Ovary (tissue), 9 donors: ENCODE measurements around the gene PRND. TPM values are rescaled to one million over a fixed set of nuclear protein-coding genes. Genes with fewer than 3 reads are reported as not detected.

Experiments used
- DNase-seq, 5 donors: peaks; one replicate each; pipeline ENCODE4 v3.0.0-alpha.2; 2019 to 2020
- H3K27ac ChIP-seq, 2 donors: fragments of 200-600 bp; one replicate each; pipeline versions ENCODE4 v1.5.1 to v1.8.0; 2019 to 2022
- H3K27me3 ChIP-seq: fragments of 200-600 bp; one replicate; pipeline ENCODE4 v1.8.0; 2022
- H3K36me3 ChIP-seq: fragments of 200-600 bp; sonication (generic); one replicate; pipeline ENCODE4 v1.5.1; 2019
- H3K4me1 ChIP-seq: one replicate; pipeline ENCODE4 v1.8.1; 2013; ENCODE audit warnings: mild to moderate bottlenecking, moderate library complexity; ENCODE audit not compliant: insufficient read depth
- H3K4me3 ChIP-seq: fragments of 200-600 bp; sonication (generic); one replicate; pipeline ENCODE4 v1.5.1; 2017
- H3K9me3 ChIP-seq, 2 donors: fragments of 200-600 bp in 1 of 2; sonication (generic) in 1 of 2; one replicate each; pipeline versions ENCODE4 v1.5.1 to v1.8.1; 2013 to 2019; ENCODE audit warnings: mild to moderate bottlenecking in 1 of 2, moderate library complexity in 1 of 2
- CTCF ChIP-seq, 3 donors: fragments of 450-650 bp in 2 of 3; fragments of 200-600 bp in 1 of 3; IDR thresholded peaks; one replicate each; pipeline versions ENCODE4 v1.5.1 to v1.8.0; 2016 to 2022; ENCODE audit warnings: antibody characterized with exemption in 3 of 3, mild to moderate bottlenecking in 1 of 3
- EP300 ChIP-seq: sonication (generic); formaldehyde crosslinking; IDR thresholded peaks from one replicate; pipeline ENCODE4 v1.6.1; 2017; ENCODE audit warnings: antibody characterized with exemption
- POLR2A ChIP-seq: fragments of 450-650 bp; IDR thresholded peaks from one replicate; pipeline ENCODE4 v1.6.1; 2017; ENCODE audit warnings: antibody characterized with exemption, mild to moderate bottlenecking, moderate library complexity
- WGBS, 3 donors: extraction: QIAGEN DNeasy Blood & Tissue Kit in 1 of 3; methylation state at CpG; one replicate each; pipeline versions ENCODE4 v1.1.5 to v1.1.7; 2013 to 2017; 5-methylcytosine and 5-hydroxymethylcytosine counted together
- intact Hi-C, 4 donors: fragments of 100-400 bp; cut with DNase I; formaldehyde crosslinking; loops; one replicate each; pipeline versions ENCODE4 v1.11.0 to v1.15.1; 2022 to 2023
- polyA plus RNA-seq, 2 donors: library from polyadenylated mRNA; stranded (reverse); fragments of 200-250 nt in 1 of 2; fragments of 350-450 nt in 1 of 2; fragmentation: Illumina TruSeq in 1 of 2; extraction: RNeasy Lipid Tissue Mini Kit (QIAGEN cat#74804) in 1 of 2; gene quantifications; one replicate each; pipeline ENCODE4 v1.2.3, GENCODE V29; 2013 to 2014
- total RNA-seq, 7 donors: library from RNA; depleted of rRNA in 2 of 7; stranded (reverse); fragments of >200 nt in 2 of 7; fragmentation: NEBNext Ultra II Directional in 3 of 7; extraction: Animal tissue kit (Norgen Biotek cat#: 25700) in 3 of 7; gene quantifications; one replicate each; pipeline versions ENCODE4 v1.1.0 to v1.2.4, GENCODE V29; 2016 to 2023
- donor health status: DM: no; HTN: no; CAD: no; lungs with moderate emphysema.
- donor health status: DM: no; HTN: no; CAD: no.
- donor health status: Bipolar disorder and iron deficiency.
- donor health status: DM: yes; HTN: yes; CAD: no.
- donor health status: DM: no; HTN: no; CAD: no.
- donor health status: DM: yes; HTN: yes; CAD: no.

The PRND gene
- total and polyA plus RNA-seq, 9 donors: 0.05 to 0.47 (median 0.14) TPM; not detected in 3

DNA sequence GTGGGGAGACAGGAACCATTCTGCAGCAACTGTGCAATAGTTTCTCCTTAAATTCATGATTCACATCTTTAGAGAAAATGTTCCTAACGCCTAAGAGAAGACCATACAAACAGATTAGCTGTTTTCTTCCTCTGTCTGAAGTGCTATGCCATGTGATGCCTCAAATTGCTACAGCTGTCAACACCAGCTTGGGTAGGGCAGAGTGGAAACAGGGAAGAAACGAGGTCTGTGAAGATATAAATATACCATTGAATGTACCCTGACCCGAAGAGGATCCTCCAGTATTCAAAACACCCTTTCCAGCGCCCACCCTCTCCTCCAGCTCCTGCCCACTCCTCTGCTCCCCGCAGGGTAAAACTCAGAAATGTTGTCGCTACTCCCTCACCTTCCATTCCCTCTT, 40.3 kb upstream of the PRND start:
- no peaks in the 10 kb centered on the region for H3K27me3 ChIP-seq
- 71 to 79% (median 78%) methylated on average over 6 of the region's 6 CpGs for WGBS, 3 donors
- intact Hi-C loops: no loop called here
- TF ChIP-seq CTCF (IDR thresholded peaks at IDR 0.05) (no peak), POLR2A (no peak), EP300 (no peak)
- H3K9me3 ChIP-seq: no peaks in the 10 kb centered on the region
- no peak for DNase-seq
- no peaks in the 10 kb centered on the region for H3K4me1 ChIP-seq
- no peak overlapping the region for H3K4me3 ChIP-seq
- no peaks in the 10 kb centered on the region for H3K36me3 ChIP-seq
- H3K27ac ChIP-seq: no peak overlapping the region

DNA sequence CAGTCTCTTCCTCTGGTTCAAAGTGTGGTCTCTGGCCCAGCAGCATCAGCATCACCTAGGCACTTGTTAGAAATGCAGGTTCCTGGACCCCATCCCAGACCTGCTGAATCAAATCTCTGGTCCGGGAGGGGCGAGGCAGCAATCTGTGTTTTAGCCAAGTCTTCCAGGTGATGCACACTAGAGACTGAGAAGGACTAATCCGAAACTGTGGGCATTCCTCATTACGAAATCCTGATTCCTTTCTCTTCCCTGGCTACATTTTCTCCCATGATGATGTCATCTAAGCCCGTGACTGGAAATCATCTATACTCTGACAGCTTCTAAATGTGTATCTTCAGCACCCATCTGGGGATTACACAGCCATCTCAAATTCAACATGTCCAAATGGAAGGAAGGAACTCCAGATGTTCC, 39.7 kb upstream of the PRND start:
- DNase-seq: no peak

DNA sequence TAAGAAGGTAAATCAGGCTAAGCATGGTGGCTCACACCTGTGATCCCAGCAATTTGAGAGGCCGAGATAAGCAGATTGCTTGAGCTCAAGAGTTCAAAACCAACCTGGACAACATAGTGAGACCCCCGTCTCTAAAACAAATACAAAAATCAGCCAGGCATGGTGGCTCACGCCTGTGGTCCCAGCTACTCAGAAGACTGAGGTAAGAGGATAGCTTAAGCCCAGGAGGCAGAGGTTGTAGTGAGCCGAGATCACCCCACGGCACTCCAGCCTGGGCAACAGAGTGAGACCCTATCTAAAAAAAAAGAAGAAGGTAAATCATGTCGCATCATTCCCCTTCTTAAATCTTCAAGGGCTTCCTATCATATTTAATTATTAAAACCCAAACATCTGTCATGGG, 39.0 kb upstream of the PRND start:
- no peak for DNase-seq
- Histone ChIP-seq H3K4me3 (no peak overlapping the region), H3K4me1 (no peaks in the 10 kb centered on the region), H3K27me3 (no peaks in the 10 kb centered on the region), H3K36me3 (no peaks in the 10 kb centered on the region), H3K27ac (no peak overlapping the region), H3K9me3 (no peaks in the 10 kb centered on the region)
- WGBS, 3 donors: 92 to 98% (median 94%) methylated on average over 6 of the region's 6 CpGs
- intact Hi-C loops: no loop called here
- TF ChIP-seq EP300 (no peak), CTCF (IDR thresholded peaks at IDR 0.05) (no peak), POLR2A (no peak)

More for the DNA sequence above, 39.7 kb upstream of the PRND start:
- Histone ChIP-seq H3K4me3 (no peak overlapping the region), H3K36me3 (no peaks in the 10 kb centered on the region), H3K9me3 (no peaks in the 10 kb centered on the region), H3K27me3 (no peaks in the 10 kb centered on the region), H3K4me1 (no peaks in the 10 kb centered on the region), H3K27ac (no peak overlapping the region)
- TF ChIP-seq EP300: no peak
- intact Hi-C loops: no loop called here
- 80 to 87% (median 85%) methylated on average over 5 of the region's 5 CpGs for WGBS, 3 donors

DNA sequence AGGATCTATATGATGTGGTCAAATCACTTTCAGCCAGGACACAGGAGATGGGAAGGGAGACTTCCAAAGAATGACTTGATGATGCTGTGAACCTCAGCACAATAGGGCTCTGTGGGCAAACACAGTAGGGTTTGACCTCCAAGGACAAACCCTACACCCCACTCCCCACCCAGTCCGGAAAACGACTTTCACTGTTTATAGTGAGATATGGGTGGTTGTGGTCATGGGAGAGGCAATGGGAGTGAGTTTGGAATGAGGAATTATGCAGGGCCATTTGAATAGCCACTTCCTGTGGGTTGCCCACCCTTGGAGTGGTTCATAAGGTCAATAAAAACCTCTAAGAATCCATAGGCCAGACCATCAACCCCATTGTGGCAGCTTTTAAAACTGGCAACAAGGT, 38.4 kb upstream of the PRND start:
- TF ChIP-seq CTCF (IDR thresholded peaks at IDR 0.05) (no peak), POLR2A (no peak), EP300 (no peak)
- no peaks in the 10 kb centered on the region for H3K9me3 ChIP-seq
- WGBS, 3 donors: 56 to 74% (median 60%) methylated on average over 2 of the region's 2 CpGs
- no peak for DNase-seq
- H3K36me3 ChIP-seq: no peaks in the 10 kb centered on the region
- H3K27me3 ChIP-seq: no peaks in the 10 kb centered on the region
- H3K27ac ChIP-seq: no peak overlapping the region
- intact Hi-C loops: no loop called here
- H3K4me3 ChIP-seq: no peak overlapping the region
- H3K4me1 ChIP-seq: no peaks in the 10 kb centered on the region

DNA sequence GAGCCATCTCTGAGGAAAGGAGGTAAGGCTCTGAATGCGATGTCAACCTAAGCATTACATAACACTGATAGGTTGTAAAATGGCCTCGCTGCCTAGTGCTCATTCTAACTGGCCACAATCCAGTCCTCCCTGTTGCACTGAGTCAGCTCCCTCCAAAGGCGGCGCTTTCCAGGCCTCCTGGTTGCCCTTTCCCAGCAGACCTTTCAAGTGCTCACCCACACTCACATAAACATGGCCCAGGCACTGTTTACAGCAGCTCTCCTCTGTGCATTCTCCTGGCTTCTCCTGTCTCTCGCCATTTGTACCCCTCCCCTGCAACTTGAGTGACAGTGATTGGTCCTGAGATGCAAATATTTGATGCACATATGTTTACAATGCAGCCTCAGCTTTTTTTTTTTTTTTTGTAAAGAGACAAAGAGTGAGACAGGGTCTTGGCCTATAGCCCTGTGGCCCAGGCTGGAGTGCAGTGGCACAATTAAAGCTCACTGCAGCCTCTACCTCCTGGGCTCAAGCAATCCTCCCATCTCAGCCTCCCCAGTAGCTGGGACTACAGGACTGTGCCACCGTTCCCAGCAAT, 36.8 kb upstream of the PRND start:
- 66 to 78% (median 73%) methylated on average over 6 of the region's 6 CpGs for WGBS, 3 donors
- DNase-seq: peak in 4 of 5 donors; percentile 22 to 33 (median 26)
- Histone ChIP-seq H3K36me3 (no peaks in the 10 kb centered on the region), H3K9me3 (no peaks in the 10 kb centered on the region), H3K4me3 (no peak overlapping the region), H3K27me3 (no peaks in the 10 kb centered on the region), H3K27ac (peak overlapping the region in 1 of 2 donors; percentile 100), H3K4me1 (peaks cover 2% of the 10 kb centered on the region)
- TF ChIP-seq CTCF (IDR thresholded peaks at IDR 0.05) (no peak), POLR2A (no peak), EP300 (no peak)
- intact Hi-C loops: no loop called here
